K562 (cell line): ENCODE measurements around the gene BRPF1. TPM values are rescaled to one million over a fixed set of nuclear protein-coding genes. Genes with fewer than 3 reads are reported as not detected.

Source experiments
- CREB3L1 ChIP-seq: fragments of 450-650 bp; IDR thresholded peaks from 2 replicates; pipeline ENCODE4 v1.6.1; 2014; ENCODE audit warnings: low read depth, mild to moderate bottlenecking, moderate library complexity, borderline replicate concordance
- DPF2 ChIP-seq: fragments of 450-650 bp; IDR thresholded peaks from 2 replicates; pipeline ENCODE4 v1.6.1; 2016
- EP300 ChIP-seq: IDR thresholded peaks from 2 replicates; pipeline ENCODE4 v1.6.1; 2012; ENCODE audit warnings: low read length, improper control_type of control experiment
- HOXB6 ChIP-seq: fragments of 250-450 bp; sonication (Bioruptor Pico); IDR thresholded peaks from 2 replicates; pipeline ENCODE4 v1.5.1; 2022; ENCODE audit warnings: mild to moderate bottlenecking, borderline replicate concordance
- PRPF4 ChIP-seq: fragments of 200-400 bp; formaldehyde crosslinking; IDR thresholded peaks from one replicate; pipeline ENCODE4 v1.6.1; 2017; ENCODE audit warnings: low read length, low read depth, mild to moderate bottlenecking; ENCODE audit not compliant: insufficient read depth, poor library complexity, severe bottlenecking
- RREB1 ChIP-seq: fragments of 250-450 bp; sonication (Bioruptor Pico); IDR thresholded peaks from 2 replicates; pipeline ENCODE4 v1.4.0; 2020
- SAFB ChIP-seq: fragments of 200-400 bp; formaldehyde crosslinking; IDR thresholded peaks from 2 replicates; pipeline ENCODE4 v1.6.1; 2017; ENCODE audit warnings: low read depth, low read length, borderline replicate concordance
- ZHX1 ChIP-seq: fragments of 150-350 bp; conservative IDR thresholded peaks from 2 replicates; pipeline ENCODE4 v1.6.1; 2014; ENCODE audit warnings: low read length
- polyA plus RNA-seq, 8 experiments: library from polyadenylated mRNA; depleted of rRNA in 4 of 8; stranded (reverse) in 5 of 8; unstranded in 3 of 8; fragments of >200 nt; fragmentation: Nextera tagmentation in 2 of 8; fragmentation: Illumina TruSeq in 1 of 8; extraction: Ambion mirVana in 2 of 8; extraction: Trizol in 1 of 8; gene quantifications; 2 replicates each; pipeline versions ENCODE4 v1.2.1 to v1.2.3, GENCODE V29; 2011 to 2014; ENCODE audit warnings: inconsistent platforms in 1 of 8, missing spikeins in 1 of 8
- total RNA-seq, 7 experiments: library from RNA; depleted of rRNA in 6 of 7; stranded (reverse); fragments of >200 nt in 6 of 7; fragmentation: Illumina TruSeq in 2 of 7; extraction: Trizol in 2 of 7; gene quantifications; 2 replicates each; pipeline versions ENCODE4 v1.2.1 to v1.2.3, GENCODE V29; 2011 to 2021; ENCODE audit warnings: low replicate concordance in 1 of 7
- TF ChIP-seq, protein P1 (sequence below): fragments of 450-650 bp; IDR thresholded peaks from 2 replicates; pipeline ENCODE4 v1.6.1; 2016; ENCODE audit warnings: low read depth

Gene BRPF1
- total and polyA plus RNA-seq, 9 of the 15 experiments (the other 6 are each of a cell fraction or from before 2014, with no cell fraction given) = 1.1 to 40.2 (median 23.5) TPM

- TF ChIP-seq, protein P1, sequence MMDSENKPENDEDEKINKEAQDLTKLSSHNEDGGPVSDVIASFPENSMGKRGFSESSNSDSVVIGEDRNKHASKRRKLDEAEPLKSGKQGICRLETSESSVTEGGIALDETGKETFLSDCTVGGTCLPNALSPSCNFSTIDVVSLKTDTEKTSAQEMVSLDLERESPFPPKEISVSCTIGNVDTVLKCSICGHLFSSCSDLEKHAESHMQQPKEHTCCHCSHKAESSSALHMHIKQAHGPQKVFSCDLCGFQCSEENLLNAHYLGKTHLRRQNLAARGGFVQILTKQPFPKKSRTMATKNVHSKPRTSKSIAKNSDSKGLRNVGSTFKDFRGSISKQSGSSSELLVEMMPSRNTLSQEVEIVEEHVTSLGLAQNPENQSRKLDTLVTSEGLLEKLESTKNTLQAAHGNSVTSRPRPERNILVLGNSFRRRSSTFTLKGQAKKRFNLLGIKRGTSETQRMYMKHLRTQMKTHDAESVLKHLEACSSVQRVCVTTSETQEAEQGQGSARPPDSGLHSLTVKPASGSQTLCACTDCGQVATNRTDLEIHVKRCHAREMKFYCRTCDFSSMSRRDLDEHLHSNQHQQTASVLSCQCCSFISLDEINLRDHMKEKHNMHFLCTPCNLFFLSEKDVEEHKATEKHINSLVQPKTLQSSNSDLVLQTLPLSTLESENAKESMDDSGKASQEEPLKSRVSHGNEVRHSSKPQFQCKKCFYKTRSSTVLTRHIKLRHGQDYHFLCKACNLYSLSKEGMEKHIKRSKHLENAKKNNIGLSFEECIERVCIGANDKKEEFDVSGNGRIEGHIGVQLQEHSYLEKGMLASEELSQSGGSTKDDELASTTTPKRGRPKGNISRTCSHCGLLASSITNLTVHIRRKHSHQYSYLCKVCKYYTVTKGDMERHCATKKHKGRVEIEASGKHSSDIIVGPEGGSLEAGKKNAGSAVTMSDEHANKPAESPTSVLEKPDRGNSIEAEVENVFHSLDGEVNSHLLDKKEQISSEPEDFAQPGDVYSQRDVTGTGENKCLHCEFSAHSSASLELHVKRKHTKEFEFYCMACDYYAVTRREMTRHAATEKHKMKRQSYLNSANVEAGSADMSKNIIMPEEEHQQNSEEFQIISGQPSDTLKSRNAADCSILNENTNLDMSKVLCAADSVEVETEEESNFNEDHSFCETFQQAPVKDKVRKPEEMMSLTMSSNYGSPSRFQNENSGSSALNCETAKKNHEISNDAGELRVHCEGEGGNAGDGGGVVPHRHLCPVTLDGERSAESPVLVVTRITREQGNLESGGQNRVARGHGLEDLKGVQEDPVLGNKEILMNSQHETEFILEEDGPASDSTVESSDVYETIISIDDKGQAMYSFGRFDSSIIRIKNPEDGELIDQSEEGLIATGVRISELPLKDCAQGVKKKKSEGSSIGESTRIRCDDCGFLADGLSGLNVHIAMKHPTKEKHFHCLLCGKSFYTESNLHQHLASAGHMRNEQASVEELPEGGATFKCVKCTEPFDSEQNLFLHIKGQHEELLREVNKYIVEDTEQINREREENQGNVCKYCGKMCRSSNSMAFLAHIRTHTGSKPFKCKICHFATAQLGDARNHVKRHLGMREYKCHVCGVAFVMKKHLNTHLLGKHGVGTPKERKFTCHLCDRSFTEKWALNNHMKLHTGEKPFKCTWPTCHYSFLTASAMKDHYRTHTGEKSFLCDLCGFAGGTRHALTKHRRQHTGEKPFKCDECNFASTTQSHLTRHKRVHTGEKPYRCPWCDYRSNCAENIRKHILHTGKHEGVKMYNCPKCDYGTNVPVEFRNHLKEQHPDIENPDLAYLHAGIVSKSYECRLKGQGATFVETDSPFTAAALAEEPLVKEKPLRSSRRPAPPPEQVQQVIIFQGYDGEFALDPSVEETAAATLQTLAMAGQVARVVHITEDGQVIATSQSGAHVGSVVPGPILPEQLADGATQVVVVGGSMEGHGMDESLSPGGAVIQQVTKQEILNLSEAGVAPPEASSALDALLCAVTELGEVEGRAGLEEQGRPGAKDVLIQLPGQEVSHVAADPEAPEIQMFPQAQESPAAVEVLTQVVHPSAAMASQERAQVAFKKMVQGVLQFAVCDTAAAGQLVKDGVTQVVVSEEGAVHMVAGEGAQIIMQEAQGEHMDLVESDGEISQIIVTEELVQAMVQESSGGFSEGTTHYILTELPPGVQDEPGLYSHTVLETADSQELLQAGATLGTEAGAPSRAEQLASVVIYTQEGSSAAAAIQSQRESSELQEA = no peak
- no peak for TF ChIP-seq HOXB6 (CRISPR knock-in tag)
- TF ChIP-seq SAFB = no peak
- no peak for TF ChIP-seq RREB1 (CRISPR knock-in tag)
- peak; percentile 59 for TF ChIP-seq DPF2
- TF ChIP-seq CREB3L1 = no peak
- TF ChIP-seq ZHX1 = no peak
- TF ChIP-seq EP300 = no peak
- no peak for TF ChIP-seq PRPF4
Measured at GRCh38 chr3:9730657-9731205, 804 bp upstream of the BRPF1 start (continued).
